SK-N-SH treated with all-trans-retinoic acid at 6 μM for 48 hours (cell line): ENCODE measurements around the gene SESN2.

Experiments used
- ATAC-seq: fragments of 200-7000 bp; cut with Tn5 transposase; 3 replicates; pipeline ENCODE4 v1.9.1; 2020; ENCODE audit warnings: mild to moderate bottlenecking, moderate library complexity
- ARNTL ChIP-seq: fragments of 450-650 bp; formaldehyde crosslinking; IDR thresholded peaks from 2 replicates; pipeline ENCODE4 v1.5.0; 2020; ENCODE audit warnings: low read depth, mild to moderate bottlenecking, moderate library complexity, borderline replicate concordance
- BACH2 ChIP-seq: fragments of 250-450 bp; sonication (Bioruptor Pico); IDR thresholded peaks from 2 replicates; pipeline ENCODE4 v1.9.0; 2021; ENCODE audit warnings: mild to moderate bottlenecking, borderline replicate concordance
- CREB5 ChIP-seq: fragments of 250-450 bp; sonication (Bioruptor Pico); IDR thresholded peaks from 2 replicates; pipeline ENCODE4 v1.5.1; 2020; ENCODE audit warnings: low read depth, mild to moderate bottlenecking, moderate library complexity
- CSDC2 ChIP-seq: fragments of 250-450 bp; sonication (Bioruptor Pico); IDR thresholded peaks from 2 replicates; pipeline ENCODE4 v1.5.0; 2020; ENCODE audit warnings: mild to moderate bottlenecking, moderate library complexity
- CSRNP3 ChIP-seq: fragments of 250-450 bp; sonication (Bioruptor Pico); IDR thresholded peaks from 2 replicates; pipeline ENCODE4 v1.5.1; 2021; ENCODE audit warnings: mild to moderate bottlenecking, moderate library complexity
- ESRRG ChIP-seq: fragments of 250-450 bp; sonication (Bioruptor Pico); IDR thresholded peaks from 2 replicates; pipeline ENCODE4 v1.6.1; 2021; ENCODE audit warnings: mild to moderate bottlenecking
- GLIS3 ChIP-seq: fragments of 250-450 bp; sonication (Bioruptor Pico); IDR thresholded peaks from 2 replicates; pipeline ENCODE4 v1.5.0; 2020; ENCODE audit warnings: mild to moderate bottlenecking, moderate library complexity
- ISL1 ChIP-seq: fragments of 250-450 bp; sonication (Bioruptor Pico); IDR thresholded peaks from 2 replicates; pipeline ENCODE4 v2.1.2; 2022; ENCODE audit warnings: mild to moderate bottlenecking, moderate library complexity
- OSR1 ChIP-seq: fragments of 250-450 bp; sonication (Bioruptor Pico); IDR thresholded peaks from 2 replicates; pipeline ENCODE4 v1.8.0; 2022; ENCODE audit warnings: moderate library complexity, mild to moderate bottlenecking, inconsistent platforms
- PATZ1 ChIP-seq: fragments of 250-450 bp; sonication (Bioruptor Pico); IDR thresholded peaks from 2 replicates; pipeline ENCODE4 v1.8.0; 2020; ENCODE audit warnings: mild to moderate bottlenecking, moderate library complexity, borderline replicate concordance
- POU6F1 ChIP-seq: fragments of 250-450 bp; sonication (Bioruptor Pico); IDR thresholded peaks from 2 replicates; pipeline ENCODE4 v1.8.0; 2021; ENCODE audit warnings: low read depth, mild to moderate bottlenecking, moderate library complexity, borderline replicate concordance
- PPARA ChIP-seq: fragments of 250-450 bp; sonication (Bioruptor Pico); IDR thresholded peaks from 2 replicates; pipeline ENCODE4 v1.5.0; 2020; ENCODE audit warnings: mild to moderate bottlenecking, borderline replicate concordance
- SNAI2 ChIP-seq: fragments of 250-450 bp; sonication (Bioruptor Pico); IDR thresholded peaks from 2 replicates; pipeline ENCODE4 v1.5.0; 2020; ENCODE audit warnings: mild to moderate bottlenecking, moderate library complexity
- TCF4 ChIP-seq: fragments of 250-450 bp; sonication (Bioruptor Pico); IDR thresholded peaks from 2 replicates; pipeline ENCODE4 v1.8.0; 2021; ENCODE audit warnings: mild to moderate bottlenecking, moderate library complexity, borderline replicate concordance
- TOX ChIP-seq: fragments of 250-450 bp; sonication (Bioruptor Pico); IDR thresholded peaks from 2 replicates; pipeline ENCODE4 v1.8.0; 2021; ENCODE audit warnings: mild to moderate bottlenecking, moderate library complexity, borderline replicate concordance
- ZC3H10 ChIP-seq: fragments of 250-450 bp; sonication (Bioruptor Pico); IDR thresholded peaks from 2 replicates; pipeline ENCODE4 v1.5.1; 2021; ENCODE audit warnings: mild to moderate bottlenecking, moderate library complexity
- ZFP30 ChIP-seq: fragments of 450-650 bp; formaldehyde crosslinking; IDR thresholded peaks from 2 replicates; pipeline ENCODE4 v1.5.0; 2022; ENCODE audit warnings: mild to moderate bottlenecking, moderate library complexity
- ZNF70 ChIP-seq: fragments of 450-650 bp; formaldehyde crosslinking; IDR thresholded peaks from 2 replicates; pipeline ENCODE4 v1.5.0; 2020; ENCODE audit warnings: mild to moderate bottlenecking, moderate library complexity
- ZNF8 ChIP-seq: fragments of 450-650 bp; formaldehyde crosslinking; IDR thresholded peaks from 2 replicates; pipeline ENCODE4 v1.5.0; 2020; ENCODE audit warnings: mild to moderate bottlenecking, moderate library complexity

The SESN2 gene

GRCh38 chr1:28313702-28314546 is 54.6 kb downstream of the SESN2 start (continued):
- TF ChIP-seq GLIS3 (CRISPR knock-in tag) = no peak

GRCh38 chr1:28314547-28314941 is 55.2 kb downstream of the SESN2 start:
- no peak for ATAC-seq
- TF ChIP-seq TCF4 = no peak
- TF ChIP-seq CSDC2 (CRISPR knock-in tag) = no peak
- no peak for TF ChIP-seq ZNF8 (CRISPR knock-in tag)
- no peak for TF ChIP-seq CSRNP3 (CRISPR knock-in tag)
- no peak for TF ChIP-seq SNAI2 (CRISPR knock-in tag)
- TF ChIP-seq BACH2 (CRISPR knock-in tag) = no peak
- no peak for TF ChIP-seq ZC3H10 (CRISPR knock-in tag)
- no peak for TF ChIP-seq PATZ1 (CRISPR knock-in tag)
- no peak for TF ChIP-seq ESRRG (CRISPR knock-in tag)
- TF ChIP-seq OSR1 = no peak
- TF ChIP-seq ZFP30 (CRISPR knock-in tag) = no peak
- no peak for TF ChIP-seq ISL1 (CRISPR knock-in tag)
- no peak for TF ChIP-seq GLIS3 (CRISPR knock-in tag)

- TF ChIP-seq PPARA (CRISPR knock-in tag) (no peak), GLIS3 (CRISPR knock-in tag) (no peak), CSDC2 (CRISPR knock-in tag) (no peak), ZC3H10 (CRISPR knock-in tag) (no peak), CSRNP3 (CRISPR knock-in tag) (no peak), ISL1 (CRISPR knock-in tag) (no peak), POU6F1 (CRISPR knock-in tag) (no peak), ZFP30 (CRISPR knock-in tag) (no peak), CREB5 (no peak), PATZ1 (CRISPR knock-in tag) (no peak), OSR1 (no peak), ARNTL (CRISPR knock-in tag) (no peak), ZNF70 (no peak), BACH2 (CRISPR knock-in tag) (no peak), TCF4 (no peak), TOX (CRISPR knock-in tag) (no peak)
- no peak for ATAC-seq
These were observed 57.7 kb downstream of the SESN2 start for GRCh38 chr1:28317014-28317413.
